Islet precursor cell (in vitro differentiated cells): ENCODE measurements around the gene TAOK3.
"Not testable (repeated sequence)": the region's sequence is repeated elsewhere in the genome, so short reads cannot be mapped to it uniquely, and the experiment has no call there.

Experiments
- DNase-seq: peaks from one replicate; pipeline ENCODE4 v3.0.0-alpha.2; 2018

Gene TAOK3

DNA sequence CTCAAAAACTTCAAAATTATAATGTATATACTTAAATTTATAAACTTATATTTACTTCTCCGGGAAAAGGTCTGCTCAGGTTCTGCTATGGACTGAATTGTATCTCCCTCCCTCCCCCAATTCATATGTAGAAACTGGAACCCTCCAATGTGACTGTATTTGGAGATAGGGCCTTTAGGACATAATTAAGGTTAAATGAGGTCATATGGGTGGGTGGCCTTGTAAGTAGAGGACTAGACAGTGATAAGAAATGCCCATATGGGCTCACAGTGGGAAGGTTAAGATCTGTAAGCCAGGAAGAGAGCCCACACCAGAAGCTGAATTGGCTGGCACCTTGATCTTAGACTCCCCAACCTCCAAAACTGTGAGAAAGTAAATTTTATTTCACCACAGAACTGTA is 84.5 kb downstream of the TAOK3 start:
- no peak for DNase-seq

DNA sequence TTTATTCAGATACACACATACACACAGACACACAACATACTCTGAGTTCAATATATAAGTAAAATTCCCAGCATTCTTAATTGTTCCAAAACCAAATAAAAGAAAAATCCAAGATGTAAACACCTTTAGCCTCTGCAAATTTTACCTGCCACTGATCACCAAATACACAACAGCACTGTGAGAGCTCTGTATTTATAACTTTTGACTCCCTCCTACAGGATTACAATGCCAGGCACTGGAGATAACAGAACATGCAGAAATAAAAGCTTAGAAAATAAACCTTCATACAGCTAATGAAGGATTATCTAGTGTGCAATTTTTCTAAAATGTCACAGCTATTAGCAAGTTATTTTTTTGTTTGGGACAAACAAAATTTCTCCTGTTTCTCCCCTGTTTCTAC is 85.0 kb downstream of the TAOK3 start:
- no peak for DNase-seq

DNA sequence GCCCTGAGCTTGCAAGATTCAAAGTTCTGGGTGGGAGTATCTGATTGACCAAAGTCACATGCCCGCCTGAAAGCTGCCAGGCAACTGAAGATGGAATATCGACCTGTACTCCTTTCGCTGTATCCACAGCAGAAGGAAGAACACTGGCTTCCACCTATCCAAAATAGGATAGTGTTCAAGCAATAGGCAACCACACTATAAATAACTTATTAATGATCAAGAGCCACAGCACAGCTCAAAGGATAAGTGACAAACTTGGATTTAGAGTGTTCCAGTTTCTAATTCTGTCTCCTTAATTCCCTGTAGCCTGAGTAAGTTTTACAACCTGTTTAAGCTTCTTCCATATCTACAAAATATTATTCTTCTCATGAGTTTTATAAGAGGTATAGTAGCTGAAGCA is 89.9 kb downstream of the TAOK3 start:
- DNase-seq, result no peak

DNA sequence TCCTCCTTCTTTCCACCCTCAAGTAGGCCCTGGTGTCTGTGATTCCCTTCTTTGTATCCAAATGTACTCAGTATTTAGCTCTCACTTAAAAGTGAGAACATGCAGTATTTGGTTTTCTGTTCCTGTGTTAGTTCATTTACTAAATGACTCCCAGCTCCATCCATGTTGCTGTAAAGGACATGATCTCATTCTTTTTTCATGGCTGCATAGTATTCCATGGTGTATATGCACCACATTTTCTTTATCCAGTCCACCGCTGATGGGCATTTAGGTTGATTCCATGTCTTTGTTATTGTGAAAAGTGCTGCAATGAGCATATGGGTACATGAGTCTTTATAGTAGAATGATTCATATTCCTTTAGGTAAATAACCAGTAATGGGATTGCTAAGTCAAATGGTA is 94.4 kb downstream of the TAOK3 start:
- not testable (repeated sequence) for DNase-seq

DNA sequence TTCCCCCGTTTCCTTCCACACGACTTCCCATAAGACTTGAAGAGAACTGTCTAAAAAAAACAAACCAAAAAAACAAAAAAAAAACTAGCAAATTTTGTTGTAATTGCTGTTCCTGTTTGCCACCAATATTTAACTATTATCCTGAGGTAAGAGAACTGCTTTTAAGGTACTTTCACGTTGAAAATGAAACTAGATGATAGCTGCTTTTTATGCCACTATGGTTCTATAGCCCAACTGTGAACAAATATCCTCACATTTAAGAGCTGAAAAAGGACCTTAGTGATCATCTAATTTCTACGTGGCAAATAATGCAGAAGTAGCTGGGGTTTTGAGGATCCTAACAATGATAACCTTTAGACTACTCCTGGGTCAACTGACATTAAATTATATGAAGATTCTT is 98.6 kb downstream of the TAOK3 start:
- DNase-seq, result no peak

DNA sequence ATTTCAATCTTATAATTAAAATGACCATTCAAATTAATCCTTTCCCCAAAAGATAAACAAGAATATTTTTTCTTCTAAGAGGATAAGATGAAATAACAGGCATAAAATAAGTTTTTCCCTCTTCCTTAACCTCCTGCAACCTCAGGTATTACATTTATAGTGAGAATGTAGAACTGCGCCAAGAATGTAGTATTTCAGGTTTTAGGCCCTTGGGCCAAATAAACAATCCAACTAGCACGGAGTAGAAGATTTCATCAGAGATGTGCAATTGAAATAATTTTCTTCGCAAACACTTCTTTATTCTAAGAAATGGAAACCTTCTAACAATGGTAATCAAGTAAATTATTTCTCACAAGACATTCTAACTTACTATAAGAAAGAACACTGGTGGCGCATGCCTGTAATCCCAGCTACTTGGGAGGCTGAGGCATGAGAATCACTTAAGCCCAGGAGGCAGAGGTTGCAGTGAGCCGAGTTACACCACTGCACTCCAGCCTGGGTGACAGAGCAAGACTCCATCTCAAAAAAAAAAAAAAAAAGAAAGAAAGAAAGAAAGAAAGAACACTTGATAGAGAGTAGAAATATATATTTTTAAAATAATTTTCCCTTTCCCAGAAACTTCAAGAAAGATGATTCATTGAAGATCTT is 100.8 kb downstream of the TAOK3 start:
- DNase-seq, result peak; percentile 60

DNA sequence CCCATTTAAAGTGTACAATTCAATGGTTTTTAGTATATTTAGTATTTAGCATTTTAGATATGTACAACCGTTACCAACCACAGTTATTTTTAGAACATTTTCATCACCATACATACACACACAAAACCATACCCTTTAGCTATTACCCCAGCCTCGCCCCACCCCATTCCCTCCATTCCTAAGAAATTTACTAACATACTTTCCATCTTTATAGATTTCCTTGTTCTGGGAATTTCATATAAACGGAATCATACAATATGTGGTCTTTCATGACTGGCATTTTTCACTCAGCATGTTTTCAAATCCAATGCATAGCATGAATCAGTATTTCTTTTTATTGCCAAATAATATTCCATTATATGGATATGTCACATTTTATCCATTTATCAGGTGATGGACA is 101.5 kb downstream of the TAOK3 start:
- DNase-seq, result no peak

DNA sequence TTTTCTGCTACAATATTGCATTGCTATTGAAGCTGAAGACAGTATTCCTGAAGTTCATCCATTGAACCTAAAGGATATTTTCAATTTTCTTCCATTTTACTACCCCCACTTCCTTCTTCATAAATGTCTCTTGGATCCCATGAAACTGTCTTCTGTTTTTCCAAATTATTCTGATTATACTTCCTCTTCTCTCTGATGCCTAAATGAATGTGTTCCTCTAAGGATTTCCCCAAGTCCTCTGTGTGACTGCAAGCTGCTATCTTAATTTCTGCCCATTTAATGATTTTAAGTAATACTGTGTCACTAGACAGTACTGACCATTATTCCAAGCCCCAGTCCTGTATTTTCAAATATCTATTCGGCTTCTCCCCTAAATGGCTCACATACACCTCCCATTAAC is 102.9 kb downstream of the TAOK3 start:
- DNase-seq, result no peak

DNA sequence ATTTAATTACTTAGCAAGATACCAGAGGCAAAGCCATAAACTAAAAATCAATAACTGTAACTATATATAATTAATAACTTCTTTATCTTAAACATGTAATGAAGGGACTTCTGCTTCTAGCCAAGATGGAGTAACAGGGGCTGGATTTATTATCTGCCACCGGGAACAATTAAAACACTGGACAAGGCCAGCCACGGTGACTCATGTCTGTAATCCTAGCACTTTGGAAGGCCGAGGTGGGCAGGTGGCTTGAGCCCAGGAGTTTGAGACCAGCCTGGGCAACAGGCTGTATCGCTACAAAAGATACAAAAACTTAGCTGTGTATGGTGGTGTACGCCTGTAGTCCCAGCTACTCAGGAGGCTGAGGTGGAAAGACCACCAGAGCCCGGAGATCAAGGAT is 113.6 kb downstream of the TAOK3 start:
- DNase-seq, result peak; percentile 59

DNA sequence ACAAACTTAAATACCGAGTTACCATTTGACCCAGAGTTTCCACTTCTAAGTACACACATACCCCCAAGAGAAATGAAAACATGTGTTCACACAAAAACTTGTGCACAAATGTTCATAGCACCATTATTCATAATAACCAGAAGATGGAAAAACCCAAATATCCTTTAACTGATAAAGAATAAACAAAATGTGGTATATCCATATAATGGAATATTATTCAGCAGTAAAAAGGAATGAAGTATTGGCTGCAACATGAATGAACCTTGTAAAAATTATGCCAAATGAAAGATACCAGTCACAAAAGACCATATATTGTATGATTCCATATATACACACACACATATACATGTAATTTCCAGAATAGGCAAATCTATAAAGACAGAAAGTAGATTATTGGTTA is 116.4 kb downstream of the TAOK3 start:
- DNase-seq, result no peak

DNA sequence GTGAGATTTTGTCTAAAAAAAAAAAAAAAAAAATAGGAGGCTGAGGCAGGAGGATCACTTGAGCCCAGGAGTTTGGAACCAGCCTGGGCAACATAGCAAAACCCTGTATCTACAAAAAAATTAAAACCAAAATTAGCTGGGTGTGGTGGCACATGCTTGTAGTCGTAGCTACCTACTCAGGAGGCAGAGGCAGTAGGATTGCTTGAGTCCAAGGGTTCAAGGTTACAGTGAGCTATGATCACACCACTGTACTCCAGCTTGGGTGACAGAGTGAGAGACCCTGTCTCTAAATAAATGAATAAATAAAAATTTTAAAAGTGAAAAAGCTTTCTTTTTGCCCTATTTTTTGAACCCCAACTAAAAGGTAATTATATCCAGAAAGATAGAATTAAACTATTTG is 123.2 kb downstream of the TAOK3 start:
- DNase-seq, result no peak

DNA sequence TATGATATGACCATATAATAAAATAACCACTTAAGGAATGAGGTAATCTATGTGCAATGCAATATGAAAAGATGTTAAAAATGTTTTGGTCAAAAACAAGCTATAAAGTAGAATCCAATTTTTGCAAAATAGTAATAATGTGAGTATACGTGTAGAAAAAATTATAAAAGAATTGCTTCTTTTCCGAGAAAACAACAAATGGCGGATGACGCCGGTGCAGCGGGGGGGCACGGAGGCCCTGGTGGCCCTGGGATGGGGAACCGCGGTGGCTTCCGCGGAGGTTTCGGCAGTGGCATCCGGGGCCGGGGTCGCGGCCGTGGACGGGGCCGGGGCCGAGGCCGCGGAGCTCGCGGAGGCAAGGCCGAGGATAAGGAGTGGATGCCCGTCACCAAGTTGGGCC is 126.8 kb downstream of the TAOK3 start:
- DNase-seq, result not testable (repeated sequence)

DNA sequence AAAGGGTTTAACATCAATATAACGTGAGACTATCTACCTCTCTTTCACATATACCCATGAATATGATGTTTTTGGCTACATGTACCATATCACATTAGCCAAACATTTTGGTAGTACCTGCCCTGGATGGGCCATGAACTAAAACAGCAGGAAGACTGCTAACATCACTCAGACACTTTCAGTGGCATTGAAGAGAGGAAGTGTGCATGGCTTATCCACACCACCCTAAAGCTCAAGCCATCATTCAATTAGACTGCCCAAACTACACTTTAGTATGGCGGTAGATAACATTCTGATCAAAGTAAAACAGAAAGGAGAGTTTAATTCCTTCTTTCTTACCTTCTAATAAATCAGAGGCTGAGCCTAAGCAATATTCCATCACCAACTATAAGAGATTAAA is 133.8 kb downstream of the TAOK3 start:
- no peak for DNase-seq

DNA sequence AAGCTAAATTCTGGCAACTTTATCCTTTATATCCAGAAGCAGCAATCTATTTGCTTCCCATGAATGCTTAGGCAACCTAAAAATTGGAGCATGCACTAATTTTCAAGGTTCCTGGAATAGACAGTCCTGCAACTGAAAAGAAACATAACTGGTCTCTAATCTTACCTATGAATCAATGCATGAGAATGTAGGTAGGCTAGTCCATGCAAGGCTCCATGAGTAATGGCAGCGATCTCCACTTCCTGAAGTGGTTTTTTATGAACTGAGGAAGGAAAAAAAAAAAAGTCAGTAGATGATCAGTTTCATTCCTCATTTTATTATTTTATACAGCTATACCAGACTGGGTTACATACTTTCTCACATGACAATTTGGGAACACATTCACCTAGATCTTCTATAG is 134.8 kb downstream of the TAOK3 start:
- DNase-seq, result no peak

DNA sequence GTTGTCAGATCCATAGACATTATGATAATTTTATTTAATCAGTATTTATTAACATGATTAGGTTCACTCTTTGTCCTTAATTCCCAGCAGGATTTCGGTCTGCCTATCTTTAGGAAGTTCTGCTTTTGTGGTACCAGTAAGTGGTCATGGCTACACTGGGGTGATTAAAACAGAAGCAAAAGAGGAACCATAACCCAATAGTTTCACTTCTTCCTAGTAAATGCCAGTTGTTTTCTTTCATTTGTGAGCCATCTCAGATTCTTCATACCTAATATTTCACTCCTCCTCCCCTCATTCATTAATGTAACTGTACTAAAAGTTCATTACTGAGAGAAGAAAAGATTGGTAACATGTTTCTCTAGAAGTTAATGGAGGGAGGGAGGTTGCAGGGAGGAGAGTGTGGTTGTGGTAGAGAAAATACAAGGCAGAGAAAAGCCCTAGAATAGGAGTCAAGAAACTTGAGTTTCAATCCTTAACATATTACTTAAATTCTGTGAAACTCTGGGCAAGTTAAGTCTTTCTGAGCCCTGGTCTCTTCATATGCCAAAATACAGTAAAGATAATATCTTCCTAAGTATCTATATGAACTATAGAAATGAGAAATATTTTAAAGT is 135.5 kb downstream of the TAOK3 start:
- DNase-seq, result no peak

DNA sequence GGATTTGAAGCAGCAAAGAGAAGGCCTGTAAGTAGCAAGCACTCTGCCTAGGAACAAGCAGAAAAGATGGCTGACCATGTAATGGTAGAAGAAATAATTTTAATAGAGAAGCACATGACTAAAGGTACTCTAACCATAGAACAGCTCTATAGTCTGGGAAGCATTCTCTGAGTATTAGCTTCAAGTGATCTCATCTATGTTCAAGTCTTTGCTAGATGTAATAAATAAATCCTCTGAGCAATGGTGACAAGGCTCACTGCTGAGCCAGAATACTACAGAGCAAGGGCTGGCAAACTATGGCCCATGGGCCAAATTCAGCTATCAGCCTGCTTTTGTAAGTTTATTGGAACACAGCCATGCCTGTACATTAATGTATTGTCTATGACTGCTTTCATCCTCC is 152.0 kb downstream of the TAOK3 start:
- DNase-seq, result no peak

DNA sequence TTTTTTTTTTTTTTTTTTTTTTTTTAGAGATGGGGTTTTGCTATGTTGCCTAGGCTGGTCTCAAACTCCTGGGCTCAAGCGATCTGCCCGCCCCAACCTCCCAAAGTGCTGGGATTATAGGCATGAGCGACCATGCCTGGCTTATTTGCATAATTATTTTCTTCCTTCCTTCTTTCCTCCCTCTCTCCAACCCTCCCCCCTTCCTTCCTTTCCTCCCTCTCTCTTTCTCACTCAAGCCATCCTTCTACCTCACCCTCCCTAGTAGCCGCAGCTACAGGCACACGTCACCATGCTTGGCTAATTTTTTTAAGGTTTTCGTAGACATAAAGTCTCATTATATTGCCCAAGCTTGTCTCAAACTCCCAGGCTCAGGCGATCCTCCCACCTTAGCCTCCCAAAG is 152.9 kb downstream of the TAOK3 start:
- no peak for DNase-seq

DNA sequence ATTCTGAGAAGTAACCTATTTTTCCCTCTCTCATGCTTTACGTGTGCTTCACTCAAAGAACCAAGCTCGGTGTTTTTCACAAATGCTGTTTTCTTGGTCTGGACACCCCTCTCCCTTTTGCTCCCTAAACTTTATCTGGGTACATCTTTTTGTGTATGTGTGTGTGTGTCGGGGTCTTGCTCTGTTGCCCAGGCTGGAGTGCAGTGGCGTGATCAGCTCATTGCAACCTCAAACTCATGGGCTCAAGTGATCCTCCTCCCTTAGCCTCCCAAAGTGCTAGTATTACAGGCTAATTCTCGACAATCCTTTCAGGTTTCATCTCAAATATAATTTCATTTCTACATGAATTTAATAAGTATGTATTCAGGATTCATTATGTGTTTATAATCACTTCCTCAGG is 153.6 kb downstream of the TAOK3 start:
- no peak for DNase-seq

DNA sequence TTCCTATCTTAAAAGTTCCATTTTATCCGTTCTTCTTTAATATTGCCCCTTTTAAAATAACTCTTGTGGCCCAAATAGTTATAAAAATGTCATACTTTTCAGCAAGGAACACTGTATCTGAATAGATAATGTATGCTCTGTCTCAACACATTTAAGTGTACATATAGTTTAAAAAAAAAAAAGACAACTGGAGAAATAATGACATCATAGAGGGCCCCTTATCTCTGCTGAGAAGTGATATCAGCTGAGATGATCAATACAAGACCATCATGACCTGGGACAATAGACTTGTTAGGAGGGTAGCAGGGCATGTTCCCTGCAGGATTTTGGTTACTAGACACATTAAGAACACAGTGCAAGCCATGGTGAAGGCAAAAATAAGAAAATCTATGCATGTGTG is 159.3 kb downstream of the TAOK3 start:
- no peak for DNase-seq

DNA sequence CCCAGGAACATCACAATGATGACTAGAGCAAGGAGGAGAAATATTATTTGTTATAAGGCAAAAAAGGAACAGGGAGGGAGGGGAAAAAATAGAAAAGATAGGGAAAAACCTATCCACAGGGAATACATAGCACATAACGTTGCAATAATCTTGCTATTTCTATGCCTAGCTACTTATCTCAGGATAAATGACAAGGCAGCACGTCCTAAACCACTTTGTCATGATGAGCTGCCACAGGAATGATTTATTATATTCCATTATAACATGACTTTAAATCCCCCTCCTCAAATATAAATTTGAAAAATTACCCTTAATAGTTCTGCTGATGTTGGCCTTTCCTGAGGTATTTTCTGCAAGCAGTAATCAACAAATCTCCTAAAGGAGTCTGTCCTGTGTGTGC is 160.1 kb downstream of the TAOK3 start:
- DNase-seq, result no peak

DNA sequence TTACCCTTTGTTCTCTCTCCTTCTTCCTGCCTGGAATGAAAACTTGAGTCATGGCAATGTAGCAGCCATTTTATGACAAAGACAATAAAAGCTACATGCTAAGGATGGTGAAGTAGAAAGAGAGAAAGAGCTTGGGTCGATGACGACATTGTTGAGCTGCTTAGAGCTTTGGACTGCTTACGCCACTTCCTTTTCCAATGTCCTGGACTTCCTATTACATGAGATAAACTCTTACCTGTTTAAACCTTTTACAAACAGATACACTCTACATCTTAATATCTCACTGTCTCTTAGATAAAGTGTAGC is 166.6 kb downstream of the TAOK3 start:
- DNase-seq, result no peak

DNA sequence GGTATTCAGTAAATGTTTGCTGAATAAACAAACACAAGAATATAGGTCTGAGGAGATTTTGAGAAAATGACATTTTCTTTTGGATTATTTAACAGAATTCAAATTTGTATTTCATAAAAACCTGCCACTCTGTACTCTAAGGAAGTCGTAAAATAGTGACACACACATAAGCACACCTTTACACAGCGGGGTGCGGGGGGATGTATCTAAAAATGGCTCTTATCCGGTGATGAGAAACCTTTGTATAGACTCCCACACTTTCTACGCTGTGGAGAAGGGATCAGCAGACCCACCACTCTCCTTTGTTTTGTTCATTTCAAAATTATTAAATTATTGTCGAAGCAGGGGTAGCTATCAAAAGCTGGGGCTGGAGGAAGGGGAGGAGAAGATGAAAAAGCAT is 178.7 kb downstream of the TAOK3 start:
- no peak for DNase-seq

DNA sequence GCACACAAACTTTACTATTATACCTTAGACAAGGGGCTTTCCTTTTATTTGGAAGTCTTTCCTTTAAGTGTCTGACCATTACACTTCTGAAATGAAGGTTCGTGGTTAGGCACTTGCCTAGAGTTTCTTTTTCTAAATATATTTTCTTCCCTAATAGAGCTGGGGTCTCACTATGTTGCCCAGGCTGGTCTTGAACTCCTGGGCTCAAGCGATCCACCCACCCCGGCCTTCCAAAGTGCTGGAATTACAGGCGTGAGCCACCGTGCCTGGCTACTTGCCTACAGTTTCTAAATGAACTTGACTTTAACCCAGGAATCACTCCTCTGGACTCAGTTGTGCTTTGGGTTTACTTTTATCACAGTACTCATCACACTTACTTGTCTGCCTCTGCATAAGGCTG is 179.2 kb downstream of the TAOK3 start:
- DNase-seq, result no peak

DNA sequence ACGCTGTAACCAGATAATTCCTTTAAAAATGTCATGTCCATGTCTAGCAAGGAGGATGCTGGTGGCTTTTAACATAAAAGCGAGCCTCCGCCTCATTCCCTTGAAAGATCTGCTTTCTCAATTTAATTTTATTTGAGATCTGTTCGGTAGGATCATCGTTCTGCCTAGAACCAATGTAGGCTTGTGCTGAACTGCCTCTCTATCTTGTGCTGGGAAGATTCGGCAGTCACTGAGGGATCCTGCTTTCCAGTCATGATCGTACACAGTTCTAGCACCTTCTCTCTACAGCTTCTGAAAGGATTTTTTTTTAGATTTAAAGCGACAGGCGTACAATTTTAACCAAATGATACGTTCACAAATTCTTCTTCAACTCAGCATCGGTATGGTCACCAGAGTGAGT is 182.4 kb downstream of the TAOK3 start:
- no peak for DNase-seq

DNA sequence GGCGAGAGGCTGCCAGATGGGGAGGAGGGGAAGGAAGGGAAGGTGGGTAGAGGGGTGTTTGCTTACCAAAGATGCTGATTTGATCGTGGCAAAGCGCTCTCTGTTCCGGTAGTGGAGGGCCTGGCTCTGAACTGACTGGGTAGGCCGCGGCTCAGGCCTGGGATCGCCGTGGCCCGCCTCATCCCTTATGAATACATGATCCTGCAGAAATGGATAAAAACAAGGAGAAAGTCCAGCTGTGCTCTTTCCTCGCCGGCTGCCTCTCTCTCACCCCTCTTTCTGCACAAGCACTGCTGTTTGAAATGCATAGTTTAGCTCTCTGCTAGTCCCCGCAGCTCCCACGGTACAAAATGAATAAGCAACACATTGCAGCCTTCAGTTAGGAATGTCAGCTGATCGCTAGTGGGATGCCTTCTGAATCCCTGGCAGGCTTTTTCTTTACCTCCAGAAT is 182.9 kb downstream of the TAOK3 start:
- DNase-seq, result peak; percentile 72
